HuH-7 (cell line): ENCODE measurements around the gene FRMPD2.
"Not testable (repeated sequence)": the region's sequence is repeated elsewhere in the genome, so short reads cannot be mapped to it uniquely, and the experiment has no call there.

ENCODE experiments used
- DNase-seq: peaks from one replicate; pipeline ENCODE4 v3.0.0; 2011; ENCODE audit warnings: low spot score

FRMPD2 gene

GRCh38 chr10:48251152-48251524, 23.4 kb downstream of the FRMPD2 start:
- no peak for DNase-seq

- DNase-seq: no peak
Observed at GRCh38 chr10:48249763-48250351, 24.6 kb downstream of the FRMPD2 start.

- no peak for DNase-seq
Observed at GRCh38 chr10:48249004-48249762, 25.3 kb downstream of the FRMPD2 start.

- no peak for DNase-seq
Observed at GRCh38 chr10:48248462-48248861, 26.0 kb downstream of the FRMPD2 start.

GRCh38 chr10:48247680-48248079, 26.8 kb downstream of the FRMPD2 start:
- DNase-seq: no peak

- no peak for DNase-seq
Observed at GRCh38 chr10:48246501-48246900, 28.0 kb downstream of the FRMPD2 start.

GRCh38 chr10:48245977-48246376, 28.5 kb downstream of the FRMPD2 start:
- no peak for DNase-seq

GRCh38 chr10:48243921-48244320, 30.6 kb downstream of the FRMPD2 start:
- DNase-seq: not testable (repeated sequence)

GRCh38 chr10:48243487-48243886, 31.0 kb downstream of the FRMPD2 start:
- no peak for DNase-seq

GRCh38 chr10:48242171-48242904, 32.2 kb downstream of the FRMPD2 start:
- no peak for DNase-seq

- no peak for DNase-seq
Observed at GRCh38 chr10:48241332-48241731, 33.2 kb downstream of the FRMPD2 start.

- DNase-seq: no peak
Observed at GRCh38 chr10:48240196-48240595, 34.3 kb downstream of the FRMPD2 start.

- DNase-seq: no peak
Observed at GRCh38 chr10:48239618-48240017, 34.9 kb downstream of the FRMPD2 start.

GRCh38 chr10:48238826-48239520, 35.5 kb downstream of the FRMPD2 start:
- DNase-seq: no peak

GRCh38 chr10:48237259-48238250, 36.9 kb downstream of the FRMPD2 start:
- no peak for DNase-seq

- DNase-seq: no peak
Observed at GRCh38 chr10:48236199-48236621, 38.3 kb downstream of the FRMPD2 start.

GRCh38 chr10:48235501-48235900, 39.0 kb downstream of the FRMPD2 start:
- DNase-seq: no peak

- no peak for DNase-seq
Observed at GRCh38 chr10:48234787-48235186, 39.7 kb downstream of the FRMPD2 start.

- DNase-seq: no peak
Observed at GRCh38 chr10:48234295-48234694, 40.2 kb downstream of the FRMPD2 start.

GRCh38 chr10:48233559-48234005, 40.9 kb downstream of the FRMPD2 start:
- DNase-seq: no peak
